Vagina (tissue), 2 donors: ENCODE data around the gene ATG14. TPM values are rescaled to one million over a fixed set of nuclear protein-coding genes. Genes with fewer than 3 reads are reported as not detected.

Experiments
- DNase-seq, 2 donors: peaks; one replicate each; pipeline ENCODE4 v3.0.0-alpha.2; 2017; ENCODE audit errors: extremely low spot score in 2 of 2
- H3K27ac ChIP-seq: fragments of 200-600 bp; sonication (generic); one replicate; pipeline ENCODE4 v1.5.1; 2019
- H3K27me3 ChIP-seq: fragments of 200-600 bp; sonication (generic); one replicate; pipeline ENCODE4 v1.5.1; 2019
- H3K36me3 ChIP-seq, 2 donors: fragments of 200-600 bp; sonication (generic); one replicate each; pipeline ENCODE4 v1.5.1; 2017 to 2019
- H3K4me1 ChIP-seq: fragments of 200-600 bp; sonication (generic); one replicate; pipeline ENCODE4 v1.5.1; 2019
- H3K4me3 ChIP-seq, 2 donors: fragments of 200-600 bp; sonication (generic); 1 replicate in 1 of 2; 2 replicates in 1 of 2; pipeline ENCODE4 v1.5.1; 2016 to 2019
- H3K9me3 ChIP-seq: fragments of 200-600 bp; sonication (generic); one replicate; pipeline ENCODE4 v1.5.1; 2019
- POLR2A ChIP-seq, 2 donors: fragments of 450-650 bp; IDR thresholded peaks; one replicate each; pipeline ENCODE4 v1.6.1; 2017; ENCODE audit warnings: antibody characterized with exemption in 2 of 2, mild to moderate bottlenecking in 2 of 2, moderate library complexity in 2 of 2
- POLR2AphosphoS5 ChIP-seq, 2 donors: sonication (generic); formaldehyde crosslinking; IDR thresholded peaks; one replicate each; pipeline ENCODE4 v1.9.0; 2017; ENCODE audit warnings: antibody characterized with exemption in 2 of 2, mild to moderate bottlenecking in 2 of 2, low read depth in 1 of 2; ENCODE audit not compliant: insufficient read depth in 1 of 2
- intact Hi-C: fragments of 100-400 bp; cut with DNase I; formaldehyde crosslinking; loops from one replicate; pipeline ENCODE4 v1.15.1; 2023
- total RNA-seq: library from RNA; depleted of rRNA; stranded (reverse); fragments of >200 nt; gene quantifications from one replicate; pipeline ENCODE4 v1.2.3, GENCODE V29; 2016
- TF ChIP-seq, protein P1 (sequence below), 3 experiments: fragments of 450-650 bp in 2 of 3; fragments of 200-600 bp in 1 of 3; sonication (generic) in 1 of 3; IDR thresholded peaks; one replicate each; pipeline ENCODE4 v1.5.1; 2017 to 2019; ENCODE audit warnings: antibody characterized with exemption in 3 of 3, mild to moderate bottlenecking in 2 of 3, moderate library complexity in 2 of 3

Gene ATG14
- total RNA-seq, 1 donor from 2014 or later: 11.5 TPM

- Histone ChIP-seq H3K4me3 (no peak overlapping the region), H3K27ac (peak overlapping the region; percentile 58), H3K36me3 (no peaks in the 10 kb centered on the region), H3K9me3 (no peaks in the 10 kb centered on the region), H3K27me3 (no peaks in the 10 kb centered on the region), H3K4me1 (peaks cover 74% of the 10 kb centered on the region)
- intact Hi-C loops: no loop called here
- TF ChIP-seq POLR2AphosphoS5 (IDR thresholded peaks at IDR 0.05; ENCODE audit: insufficient read depth in 1 of 2, low read depth in 1 of 2): no peak
- TF ChIP-seq, protein P1, sequence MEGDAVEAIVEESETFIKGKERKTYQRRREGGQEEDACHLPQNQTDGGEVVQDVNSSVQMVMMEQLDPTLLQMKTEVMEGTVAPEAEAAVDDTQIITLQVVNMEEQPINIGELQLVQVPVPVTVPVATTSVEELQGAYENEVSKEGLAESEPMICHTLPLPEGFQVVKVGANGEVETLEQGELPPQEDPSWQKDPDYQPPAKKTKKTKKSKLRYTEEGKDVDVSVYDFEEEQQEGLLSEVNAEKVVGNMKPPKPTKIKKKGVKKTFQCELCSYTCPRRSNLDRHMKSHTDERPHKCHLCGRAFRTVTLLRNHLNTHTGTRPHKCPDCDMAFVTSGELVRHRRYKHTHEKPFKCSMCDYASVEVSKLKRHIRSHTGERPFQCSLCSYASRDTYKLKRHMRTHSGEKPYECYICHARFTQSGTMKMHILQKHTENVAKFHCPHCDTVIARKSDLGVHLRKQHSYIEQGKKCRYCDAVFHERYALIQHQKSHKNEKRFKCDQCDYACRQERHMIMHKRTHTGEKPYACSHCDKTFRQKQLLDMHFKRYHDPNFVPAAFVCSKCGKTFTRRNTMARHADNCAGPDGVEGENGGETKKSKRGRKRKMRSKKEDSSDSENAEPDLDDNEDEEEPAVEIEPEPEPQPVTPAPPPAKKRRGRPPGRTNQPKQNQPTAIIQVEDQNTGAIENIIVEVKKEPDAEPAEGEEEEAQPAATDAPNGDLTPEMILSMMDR (IDR thresholded peaks at IDR 0.05): no peak
- no peak for TF ChIP-seq POLR2A (IDR thresholded peaks at IDR 0.05)
- no peak for DNase-seq
Observed at GRCh38 chr14:55332654-55333570, 78.7 kb downstream of the ATG14 start.

DNA sequence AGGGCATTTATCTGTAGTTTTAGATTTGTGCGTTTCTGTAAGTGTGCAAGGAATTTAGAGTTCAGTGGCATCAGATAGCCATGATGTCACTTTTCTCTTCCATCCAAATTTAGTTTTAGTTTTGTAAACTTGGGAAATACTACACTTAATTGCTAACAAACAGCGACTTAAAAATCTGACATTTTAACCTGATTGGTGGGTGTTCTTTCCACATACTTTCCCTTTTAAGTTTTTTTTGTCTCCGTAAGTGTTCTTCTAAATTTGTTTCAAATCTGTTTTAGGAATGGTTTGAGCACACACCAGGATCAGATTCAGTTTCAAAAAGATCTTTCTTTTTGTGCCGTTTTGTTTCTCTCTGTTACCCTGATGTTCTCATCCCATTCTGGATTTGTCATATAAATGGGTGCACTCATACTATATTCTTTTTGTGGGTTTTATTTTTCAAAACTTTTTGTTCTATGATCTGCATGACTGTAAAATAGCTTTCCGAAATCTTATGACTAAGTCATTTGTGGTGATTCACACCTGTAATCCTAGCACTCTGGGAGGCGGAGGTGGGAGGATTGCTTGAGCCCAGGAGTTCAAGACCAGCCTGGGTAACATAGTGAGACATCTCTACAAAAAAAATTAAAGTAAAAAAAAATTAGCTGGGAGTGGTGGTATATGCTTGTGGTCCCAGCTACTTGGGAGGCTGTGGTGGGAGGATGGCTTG, 81.5 kb downstream of the ATG14 start:
- Histone ChIP-seq H3K4me1 (peaks cover 67% of the 10 kb centered on the region), H3K27ac (peak overlapping the region; percentile 69), H3K4me3 (no peak overlapping the region), H3K27me3 (no peaks in the 10 kb centered on the region), H3K9me3 (no peaks in the 10 kb centered on the region), H3K36me3 (no peaks in the 10 kb centered on the region)
- TF ChIP-seq POLR2AphosphoS5 (IDR thresholded peaks at IDR 0.05; ENCODE audit: insufficient read depth in 1 of 2, low read depth in 1 of 2) (no peak), POLR2A (IDR thresholded peaks at IDR 0.05) (no peak)
- TF ChIP-seq, protein P1 (IDR thresholded peaks at IDR 0.05): no peak
- no peak for DNase-seq
- intact Hi-C loops: no loop called here

DNA sequence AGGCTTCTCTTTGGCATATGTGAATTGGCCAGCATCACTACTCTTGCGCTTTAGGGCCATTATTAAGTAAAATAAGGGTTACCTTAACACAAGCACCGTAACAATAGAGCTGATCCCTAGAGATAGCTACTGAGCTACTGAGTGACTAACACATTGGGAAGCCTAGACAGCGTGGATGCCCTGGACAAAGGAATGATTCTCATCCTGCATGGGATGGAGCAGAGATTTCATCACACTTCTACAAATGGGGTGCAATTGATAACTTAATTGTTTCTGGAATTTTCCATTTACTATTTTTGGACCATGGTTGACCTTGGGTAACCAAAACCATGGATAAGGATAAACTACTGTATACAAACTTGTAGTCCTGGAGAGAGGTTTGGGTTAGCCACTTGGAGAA, 83.3 kb downstream of the ATG14 start:
- Histone ChIP-seq H3K4me3 (no peak overlapping the region), H3K9me3 (no peaks in the 10 kb centered on the region), H3K4me1 (peaks cover 52% of the 10 kb centered on the region), H3K36me3 (no peaks in the 10 kb centered on the region), H3K27ac (no peak overlapping the region), H3K27me3 (no peaks in the 10 kb centered on the region)
- TF ChIP-seq POLR2AphosphoS5 (IDR thresholded peaks at IDR 0.05; ENCODE audit: insufficient read depth in 1 of 2, low read depth in 1 of 2) (no peak), POLR2A (IDR thresholded peaks at IDR 0.05) (no peak)
- TF ChIP-seq, protein P1 (IDR thresholded peaks at IDR 0.05): no peak
- DNase-seq: no peak
- intact Hi-C loops: no loop called here

DNA sequence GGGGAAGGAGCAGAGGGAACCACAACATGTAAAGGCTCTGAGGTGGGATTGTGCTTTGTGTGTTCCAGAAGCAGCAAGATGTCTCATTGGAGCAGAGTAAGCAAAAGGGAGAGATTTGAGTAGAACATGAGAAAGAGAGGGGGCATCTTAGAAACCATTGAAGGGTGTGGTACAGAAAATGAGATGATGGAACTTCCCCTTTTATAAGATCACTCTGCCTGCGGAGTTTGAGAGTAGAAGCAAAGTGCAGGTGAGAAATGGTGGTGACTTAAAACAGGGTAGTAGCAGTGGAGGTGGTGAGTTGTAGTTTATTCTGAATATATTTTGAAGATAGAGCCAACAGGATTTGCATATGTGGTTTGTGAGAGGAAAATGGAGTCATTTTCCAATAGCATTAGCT, 84.5 kb downstream of the ATG14 start:
- H3K4me3 ChIP-seq: no peak overlapping the region
- no peak for DNase-seq
- TF ChIP-seq, protein P1 (IDR thresholded peaks at IDR 0.05): no peak
- TF ChIP-seq POLR2A (IDR thresholded peaks at IDR 0.05): no peak
- no peak for TF ChIP-seq POLR2AphosphoS5 (IDR thresholded peaks at IDR 0.05; ENCODE audit: insufficient read depth in 1 of 2, low read depth in 1 of 2)
- H3K4me1 ChIP-seq: peaks cover 44% of the 10 kb centered on the region
- no peak overlapping the region for H3K27ac ChIP-seq
- no peaks in the 10 kb centered on the region for H3K36me3 ChIP-seq
- intact Hi-C loops: no loop called here
- H3K27me3 ChIP-seq: no peaks in the 10 kb centered on the region
- H3K9me3 ChIP-seq: no peaks in the 10 kb centered on the region
